ENCODE measurements around the gene SYT9. TPM values are rescaled to one million over a fixed set of nuclear protein-coding genes. Genes with fewer than 3 reads are reported as not detected.

SYT9 gene
- total and polyA plus RNA-seq, 2 donors (not counting 3 experiments of a cell fraction or from before 2014, with no cell fraction given) = 0.23 TPM; not detected in 1

DNA sequence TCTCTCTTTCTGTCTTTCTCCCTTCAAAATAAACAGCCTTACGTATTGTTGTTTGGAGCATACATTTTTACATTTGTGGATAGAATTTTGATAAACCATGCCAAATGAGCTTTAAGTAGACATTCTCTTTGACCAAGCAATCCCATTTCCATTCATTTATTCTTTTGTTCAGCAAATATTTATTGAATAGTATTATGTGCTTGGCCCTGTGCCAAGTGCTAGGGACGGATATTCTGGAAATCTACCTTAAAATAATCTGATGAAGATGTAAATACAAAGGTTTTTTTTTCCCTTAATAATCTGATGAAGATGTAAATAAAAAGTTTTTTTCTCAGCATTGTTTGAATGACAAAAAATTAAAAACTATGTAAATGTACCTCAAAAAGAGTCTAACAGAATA, 235.7 kb downstream of the SYT9 start:
- Histone ChIP-seq H3K79me2 (ENCODE audit: control insufficient read depth, insufficient read depth, low read length) (no peaks in the 10 kb centered on the region), H4K20me1 (replicated peaks; ENCODE audit: control insufficient read depth, extremely low read depth, insufficient read depth, low read length) (no peaks in the 10 kb centered on the region), H2AFZ (ENCODE audit: low read depth, low read length) (no peak overlapping the region), H3K4me1 (ENCODE audit: control insufficient read depth, extremely low read depth, insufficient read depth, low read length) (no peaks in the 10 kb centered on the region), H3K36me3 (ENCODE audit: control insufficient read depth in 2 of 2, extremely low read depth in 1 of 2, insufficient read depth in 2 of 2, low read length in 2 of 2) (no peaks in the 10 kb centered on the region), H3K4me3 (replicated peaks in 1 of 3; ENCODE audit: insufficient read depth in 1 of 3, low read depth in 1 of 3, low read length in 3 of 3) (no peak overlapping the region), H3K9me3 (replicated peaks; ENCODE audit: control insufficient read depth, insufficient read depth, low read length) (no peaks in the 10 kb centered on the region), H3K9ac (replicated peaks; ENCODE audit: extremely low read depth, insufficient read depth, low read length) (no peak overlapping the region), H3K27ac (ENCODE audit: insufficient read depth, low read depth, low read length) (no peak overlapping the region), H3K4me2 (ENCODE audit: insufficient read depth, low read length) (no peak overlapping the region), H3K9me1 (replicated peaks; ENCODE audit: control insufficient read depth, extremely low read depth, insufficient read depth, low read length) (no peaks in the 10 kb centered on the region), H3K27me3 (ENCODE audit: control insufficient read depth in 2 of 2, insufficient read depth in 2 of 2, low read length in 2 of 2) (peaks cover 0 to 2% of the 10 kb centered on the region in 2 experiments)
- ChIA-PET CTCF (no interaction called here), POLR2A (no interaction called here)
- no peak for FAIRE-seq
- DNase-seq (ENCODE audit: low read depth, low spot score) = no peak
- no TSS peak for BruUV-seq (replicated peaks)
- no peak for TF ChIP-seq EZH2 (IDR thresholded peaks at IDR 0.05; ENCODE audit: borderline replicate concordance, low read depth, low read length, severe bottlenecking)
- TF ChIP-seq GATA2 (IDR thresholded peaks at IDR 0.05; ENCODE audit: insufficient read depth, insufficient read length, low read depth, low read length) = no peak
- TF ChIP-seq POLR2AphosphoS5 (IDR thresholded peaks at IDR 0.05; ENCODE audit: insufficient read depth, low read depth, low read length) = no peak
- TF ChIP-seq MYC (IDR thresholded peaks at IDR 0.05; ENCODE audit: low read depth, low read length) = no peak
- TF ChIP-seq, protein P1, sequence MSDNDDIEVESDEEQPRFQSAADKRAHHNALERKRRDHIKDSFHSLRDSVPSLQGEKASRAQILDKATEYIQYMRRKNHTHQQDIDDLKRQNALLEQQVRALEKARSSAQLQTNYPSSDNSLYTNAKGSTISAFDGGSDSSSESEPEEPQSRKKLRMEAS (IDR thresholded peaks at IDR 0.05; ENCODE audit: insufficient read depth, insufficient read length) = no peak
- TF ChIP-seq JUN (IDR thresholded peaks at IDR 0.05; ENCODE audit: borderline replicate concordance, insufficient read depth, insufficient read length, low read depth) = no peak
- no peak for TF ChIP-seq FOS (IDR thresholded peaks at IDR 0.05; ENCODE audit: borderline replicate concordance, insufficient read depth, low read length)
- TF ChIP-seq, protein P2, sequence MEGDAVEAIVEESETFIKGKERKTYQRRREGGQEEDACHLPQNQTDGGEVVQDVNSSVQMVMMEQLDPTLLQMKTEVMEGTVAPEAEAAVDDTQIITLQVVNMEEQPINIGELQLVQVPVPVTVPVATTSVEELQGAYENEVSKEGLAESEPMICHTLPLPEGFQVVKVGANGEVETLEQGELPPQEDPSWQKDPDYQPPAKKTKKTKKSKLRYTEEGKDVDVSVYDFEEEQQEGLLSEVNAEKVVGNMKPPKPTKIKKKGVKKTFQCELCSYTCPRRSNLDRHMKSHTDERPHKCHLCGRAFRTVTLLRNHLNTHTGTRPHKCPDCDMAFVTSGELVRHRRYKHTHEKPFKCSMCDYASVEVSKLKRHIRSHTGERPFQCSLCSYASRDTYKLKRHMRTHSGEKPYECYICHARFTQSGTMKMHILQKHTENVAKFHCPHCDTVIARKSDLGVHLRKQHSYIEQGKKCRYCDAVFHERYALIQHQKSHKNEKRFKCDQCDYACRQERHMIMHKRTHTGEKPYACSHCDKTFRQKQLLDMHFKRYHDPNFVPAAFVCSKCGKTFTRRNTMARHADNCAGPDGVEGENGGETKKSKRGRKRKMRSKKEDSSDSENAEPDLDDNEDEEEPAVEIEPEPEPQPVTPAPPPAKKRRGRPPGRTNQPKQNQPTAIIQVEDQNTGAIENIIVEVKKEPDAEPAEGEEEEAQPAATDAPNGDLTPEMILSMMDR (IDR thresholded peaks at IDR 0.05; ENCODE audit: extremely low read depth in 1 of 2, insufficient read depth in 1 of 2, low read depth in 1 of 2, low read length in 2 of 2) = no peak
- TF ChIP-seq POLR2A (IDR thresholded peaks at IDR 0.05; ENCODE audit: low read depth, low read length) = no peak
- dilution Hi-C loops (cut with MboI; ENCODE audit: extremely low pct_ligation_motif_present, low sequenced_read_pairs) (no loop called here), intact Hi-C loops (cut with micrococcal nuclease) (no loop called here)

All from endothelial cell of umbilical vein (primary cell).